Stomach (tissue), 9 donors: ENCODE measurements around the gene MCEE. TPM values are rescaled to one million over a fixed set of nuclear protein-coding genes. Genes with fewer than 3 reads are reported as not detected.
"Not testable (repeated sequence)": the region's sequence is repeated elsewhere in the genome, so short reads cannot be mapped to it uniquely, and the experiment has no call there.

Experiments
- DNase-seq, 2 donors: peaks; one replicate each; pipeline versions ENCODE4 v3.0.0 to v3.0.0-alpha.2; 2013 to 2019
- H3K27ac ChIP-seq, 5 donors: fragments of 200-600 bp in 4 of 5; sonication (generic) in 4 of 5; one replicate each; pipeline ENCODE4 v1.5.1; 2013 to 2019; ENCODE audit warnings: mild to moderate bottlenecking in 1 of 5, moderate library complexity in 1 of 5
- H3K27me3 ChIP-seq, 3 donors: fragments of 200-600 bp; sonication (generic); one replicate each; pipeline ENCODE4 v1.5.1; 2017 to 2019; ENCODE audit warnings: mixed run types in 1 of 3
- H3K36me3 ChIP-seq, 4 donors: fragments of 200-600 bp; sonication (generic); 1 replicate in 3 of 4; 2 replicates in 1 of 4; pipeline ENCODE4 v1.5.1; 2016 to 2019
- H3K4me1 ChIP-seq, 4 donors: fragments of 200-600 bp; sonication (generic); one replicate each; pipeline ENCODE4 v1.5.1; 2016 to 2019
- H3K4me3 ChIP-seq, 4 donors: fragments of 200-600 bp; sonication (generic) in 3 of 4; one replicate each; pipeline ENCODE4 v1.5.1; 2016 to 2019; ENCODE audit warnings: mild to moderate bottlenecking in 1 of 4
- H3K9me3 ChIP-seq, 4 donors: fragments of 200-600 bp; sonication (generic); one replicate each; pipeline ENCODE4 v1.5.1; 2016 to 2019
- CTCF ChIP-seq, 7 experiments: fragments of 450-650 bp in 4 of 7; fragments of 200-600 bp in 3 of 7; sonication (generic) in 3 of 7; IDR thresholded peaks; one replicate each; pipeline ENCODE4 v1.5.1; 2016 to 2019; ENCODE audit warnings: antibody characterized with exemption in 7 of 7, control low read depth in 2 of 7, mild to moderate bottlenecking in 1 of 7
- EP300 ChIP-seq: sonication (generic); formaldehyde crosslinking; IDR thresholded peaks from one replicate; pipeline ENCODE4 v1.6.1; 2017; ENCODE audit warnings: antibody characterized with exemption
- POLR2A ChIP-seq, 4 donors: fragments of 450-650 bp; IDR thresholded peaks; one replicate each; pipeline ENCODE4 v1.6.1; 2016; ENCODE audit warnings: antibody characterized with exemption in 4 of 4, control low read depth in 2 of 4, mild to moderate bottlenecking in 1 of 4, moderate library complexity in 1 of 4
- POLR2AphosphoS5 ChIP-seq, 3 donors: sonication (generic); formaldehyde crosslinking; IDR thresholded peaks; one replicate each; pipeline ENCODE4 v1.6.1; 2016; ENCODE audit warnings: antibody characterized with exemption in 3 of 3
- WGBS, 5 donors: extraction: QIAGEN DNeasy Blood & Tissue Kit in 3 of 5; methylation state at CpG; one replicate each; pipeline versions ENCODE4 v1.1.5 to v1.1.7; 2013 to 2018; 5-methylcytosine and 5-hydroxymethylcytosine counted together
- intact Hi-C: fragments of 100-400 bp; cut with DNase I; formaldehyde crosslinking; loops from one replicate; pipeline ENCODE4 v1.15.1; 2023; ENCODE audit warnings: low total_unique reads
- polyA plus RNA-seq, 3 donors: library from polyadenylated mRNA; stranded (reverse); fragments of 200-250 nt; gene quantifications; one replicate each; pipeline ENCODE4 v1.2.3, GENCODE V29; 2013
- total RNA-seq, 5 donors: library from RNA; depleted of rRNA; stranded (reverse); fragments of >200 nt; gene quantifications; one replicate each; pipeline versions ENCODE4 v1.1.0 to v1.2.3, GENCODE V29; 2014 to 2016
- donor health status: healthy with polysubstance abuse.
- donor health status: Bipolar disorder and iron deficiency.
- donor health status: healthy.

The MCEE gene
- total and polyA plus RNA-seq, 8 donors = 4.0 to 53.6 (median 25.1) TPM; not detected in 1

GRCh38 chr2:71103809-71104208 is 26.2 kb downstream of the MCEE start:
- intact Hi-C loops = no loop called here
- H3K4me3 ChIP-seq = no peak overlapping the region
- no peaks in the 10 kb centered on the region for H3K9me3 ChIP-seq
- no peak overlapping the region for H3K27ac ChIP-seq
- no peak for DNase-seq
- H3K4me1 ChIP-seq = no peaks in the 10 kb centered on the region
- H3K36me3 ChIP-seq = peaks cover 0 to 11% (median 4%) of the 10 kb centered on the region in 4 donors
- 93 to 97% (median 94%) methylated on average over 5 of the region's 5 CpGs for WGBS, 5 donors
- H3K27me3 ChIP-seq = no peaks in the 10 kb centered on the region
- TF ChIP-seq POLR2A (IDR thresholded peaks at IDR 0.05) = no peak
- no peak for TF ChIP-seq CTCF (IDR thresholded peaks at IDR 0.05)
- TF ChIP-seq POLR2AphosphoS5 (IDR thresholded peaks at IDR 0.05) = no peak
- no peak for TF ChIP-seq EP300

GRCh38 chr2:71102981-71103681 is 26.9 kb downstream of the MCEE start:
- H3K4me1 ChIP-seq = no peaks in the 10 kb centered on the region
- H3K4me3 ChIP-seq = no peak overlapping the region
- H3K27ac ChIP-seq = no peak overlapping the region
- no peak for TF ChIP-seq POLR2A (IDR thresholded peaks at IDR 0.05)
- intact Hi-C loops = no loop called here
- DNase-seq = no peak
- H3K36me3 ChIP-seq = peaks cover 0 to 4% (median 0%) of the 10 kb centered on the region in 4 donors
- H3K9me3 ChIP-seq = no peaks in the 10 kb centered on the region
- H3K27me3 ChIP-seq = no peaks in the 10 kb centered on the region
- 57 to 71% (median 67%) methylated on average over 6 of the region's 6 CpGs for WGBS, 5 donors

GRCh38 chr2:71101656-71102055 is 28.4 kb downstream of the MCEE start:
- no peak for DNase-seq
- Histone ChIP-seq H3K4me1 (no peaks in the 10 kb centered on the region), H3K27ac (no peak overlapping the region), H3K4me3 (no peak overlapping the region), H3K27me3 (no peaks in the 10 kb centered on the region), H3K9me3 (no peaks in the 10 kb centered on the region), H3K36me3 (no peaks in the 10 kb centered on the region)
- no peak for TF ChIP-seq POLR2AphosphoS5 (IDR thresholded peaks at IDR 0.05)
- no peak for TF ChIP-seq CTCF (IDR thresholded peaks at IDR 0.05)
- no peak for TF ChIP-seq POLR2A (IDR thresholded peaks at IDR 0.05)
- TF ChIP-seq EP300 = no peak
- intact Hi-C loops = no loop called here
- WGBS, 5 donors = 33 to 51% (median 46%) methylated on average over 2 of the region's 2 CpGs

- Histone ChIP-seq H3K27me3 (no peaks in the 10 kb centered on the region), H3K4me3 (no peak overlapping the region), H3K27ac (no peak overlapping the region), H3K9me3 (no peaks in the 10 kb centered on the region), H3K4me1 (no peaks in the 10 kb centered on the region), H3K36me3 (no peaks in the 10 kb centered on the region)
- peak; percentile 73 to 74 for DNase-seq
- intact Hi-C loops = no loop called here
- WGBS, 5 donors = 3 to 16% (median 4%) methylated on average over 3 of the region's 3 CpGs
- no peak for TF ChIP-seq EP300
- peak in 5 of 7 experiments; percentile 47 to 70 (median 62) for TF ChIP-seq CTCF (IDR thresholded peaks at IDR 0.05)
Observed at GRCh38 chr2:71100195-71100964, 29.6 kb downstream of the MCEE start.

- H3K36me3 ChIP-seq, H3K27me3 ChIP-seq, DNase-seq, H3K9me3 ChIP-seq, intact Hi-C loops, H3K4me1 ChIP-seq, H3K4me3 ChIP-seq, H3K27ac ChIP-seq: not testable (repeated sequence)
- 84 to 99% (median 95%) methylated on average over 10 to 33 of the region's 33 CpGs for WGBS, 5 donors
Observed at GRCh38 chr2:71092491-71093260, 37.4 kb downstream of the MCEE start.

- H3K36me3 ChIP-seq, DNase-seq, H3K4me1 ChIP-seq, H3K27ac ChIP-seq, H3K9me3 ChIP-seq, H3K4me3 ChIP-seq, intact Hi-C loops, H3K27me3 ChIP-seq: not testable (repeated sequence)
- WGBS, 5 donors = 61 to 70% (median 63%) methylated on average over 9 of the region's 9 CpGs
Observed at GRCh38 chr2:71091808-71092207, 38.2 kb downstream of the MCEE start.

- H3K4me3 ChIP-seq, intact Hi-C loops, H3K9me3 ChIP-seq, H3K27me3 ChIP-seq, H3K4me1 ChIP-seq, H3K27ac ChIP-seq, H3K36me3 ChIP-seq, DNase-seq: not testable (repeated sequence)
- 60 to 76% (median 75%) methylated on average over 14 of the region's 14 CpGs for WGBS, 5 donors
Observed at GRCh38 chr2:71089475-71089874, 40.6 kb downstream of the MCEE start.
